ENCODE results near the gene MYOC.
"Not testable (repeated sequence)": the region's sequence is repeated elsewhere in the genome, so short reads cannot be mapped to it uniquely, and the experiment has no call there.

Gene MYOC

GRCh38 chr1:171646249-171646560, 6.3 kb downstream of the MYOC start:
- no peak for DNase-seq

- DNase-seq, result peak; percentile 98 to 99
Observed at GRCh38 chr1:171645553-171646248, 6.8 kb downstream of the MYOC start.

GRCh38 chr1:171644805-171645483, 7.5 kb downstream of the MYOC start:
- peak; percentile 81 to 93 for DNase-seq

GRCh38 chr1:171643156-171643555, 9.3 kb downstream of the MYOC start:
- DNase-seq, result no peak

- DNase-seq, result no peak
Observed at GRCh38 chr1:171642197-171642596, 10.3 kb downstream of the MYOC start.

- DNase-seq, result no peak
Observed at GRCh38 chr1:171641076-171641864, 11.2 kb downstream of the MYOC start.

GRCh38 chr1:171640225-171640624, 12.3 kb downstream of the MYOC start:
- no peak for DNase-seq

- no peak for DNase-seq
Observed at GRCh38 chr1:171637928-171638576, 14.4 kb downstream of the MYOC start.

- no peak for DNase-seq
Observed at GRCh38 chr1:171636141-171636540, 16.3 kb downstream of the MYOC start.

GRCh38 chr1:171635661-171636060, 16.8 kb downstream of the MYOC start:
- DNase-seq, result peak in 1 of 2 experiments; percentile 57

GRCh38 chr1:171628225-171628624, 24.3 kb downstream of the MYOC start:
- DNase-seq, result no peak

- no peak for DNase-seq
Observed at GRCh38 chr1:171627020-171627419, 25.5 kb downstream of the MYOC start.

- no peak for DNase-seq
Observed at GRCh38 chr1:171625225-171625624, 27.3 kb downstream of the MYOC start.

- DNase-seq, result no peak
Observed at GRCh38 chr1:171623651-171624331, 28.7 kb downstream of the MYOC start.

- no peak for DNase-seq
Observed at GRCh38 chr1:171622152-171622462, 30.4 kb downstream of the MYOC start, which contains the start of gene MYOCOS. MYOCOS (plus strand) TSS chr1:171622243; CDS start chr1:171623884, 1,641 bp downstream.

- DNase-seq, result no peak
Observed at GRCh38 chr1:171616586-171616985, 35.9 kb downstream of the MYOC start.

GRCh38 chr1:171615122-171615906, 37.2 kb downstream of the MYOC start:
- not testable (repeated sequence) for DNase-seq

- DNase-seq, result no peak
Observed at GRCh38 chr1:171613282-171613681, 39.2 kb downstream of the MYOC start.

- no peak for DNase-seq
Observed at GRCh38 chr1:171611306-171611705, 41.2 kb downstream of the MYOC start.

- no peak for DNase-seq
Observed at GRCh38 chr1:171610385-171610784, 42.1 kb downstream of the MYOC start.

- no peak for DNase-seq
Observed at GRCh38 chr1:171606402-171606941, 46.0 kb downstream of the MYOC start.

- not testable (repeated sequence) for DNase-seq
Observed at GRCh38 chr1:171603042-171603441, 49.4 kb downstream of the MYOC start.

Data from NCI-H446 (cell line).